ENCODE measurements around the gene TMEM209.

GRCh38 chr7:130142654-130143333 is 62.4 kb downstream of the TMEM209 start:
- TF ChIP-seq EZH2phosphoT487 (IDR thresholded peaks at IDR 0.05; ENCODE audit: insufficient read depth, low read depth) = no peak
- TF ChIP-seq EZH2 (IDR thresholded peaks at IDR 0.05; ENCODE audit: insufficient read depth, poor library complexity, severe bottlenecking) = no peak
